ENCODE measurements around the gene TPR. TPM values are rescaled to one million over a fixed set of nuclear protein-coding genes. Genes with fewer than 3 reads are reported as not detected.

TPR gene
- total and polyA plus RNA-seq, 2 of the 8 experiments (the other 6 are each of a cell fraction or from before 2014, with no cell fraction given): 57.1 to 102 TPM

GRCh38 chr1:186283374-186283773, 91.7 kb downstream of the TPR start:
- Histone ChIP-seq H2AK5ac (ENCODE audit: low read depth, low read length) (no peak overlapping the region), H2BK15ac (ENCODE audit: low read length) (no peak overlapping the region), H3K27me3 (replicated peaks in 1 of 4; ENCODE audit: control insufficient read depth in 3 of 4, extremely low read depth in 1 of 4, insufficient read depth in 3 of 4, low read length in 3 of 4) (no peaks in the 10 kb centered on the region), H3K4ac (replicated peaks; ENCODE audit: insufficient read length, low read depth, low read length) (no peak overlapping the region), H3K4me3 (ENCODE audit: extremely low read depth in 1 of 4, insufficient read depth in 2 of 4, low read depth in 3 of 4, low read length in 4 of 4) (no peak overlapping the region), H4K91ac (replicated peaks; ENCODE audit: insufficient read length, low read length) (no peak overlapping the region), H3K18ac (ENCODE audit: extremely low read depth, low read length) (no peak overlapping the region), H4K5ac (ENCODE audit: insufficient read length, low read depth, low read length) (no peak overlapping the region), H3K56ac (replicated peaks; ENCODE audit: insufficient read length, low read depth, low read length) (no peak overlapping the region), H3K9me3 (ENCODE audit: insufficient read depth in 2 of 2, low read depth in 1 of 2, low read length in 1 of 2) (no peaks in the 10 kb centered on the region), H2AFZ (ENCODE audit: low read length) (no peak overlapping the region; the same call in 1 of the 2 replicates), H3K36me3 (ENCODE audit: control insufficient read depth in 2 of 4, insufficient read depth in 4 of 4, low read length in 3 of 4) (no peaks in the 10 kb centered on the region), H4K20me1 (replicated peaks in 1 of 2; ENCODE audit: control insufficient read depth in 1 of 2, insufficient read depth in 2 of 2, low read length in 2 of 2) (no peaks in the 10 kb centered on the region), H4K8ac (ENCODE audit: extremely low read depth, insufficient read depth, low read length) (no peak overlapping the region), H2BK20ac (ENCODE audit: low read length) (no peak overlapping the region), H2BK12ac (ENCODE audit: low read depth, low read length) (no peak overlapping the region), H3K14ac (ENCODE audit: insufficient read length) (no peak overlapping the region), H3K27ac (ENCODE audit: low read depth, low read length) (no peak overlapping the region), H3K4me1 (replicated peaks in 1 of 4; ENCODE audit: control insufficient read depth in 3 of 4, insufficient read depth in 4 of 4, low read length in 3 of 4) (no peaks in the 10 kb centered on the region), H3K79me2 (ENCODE audit: control insufficient read depth in 1 of 2, insufficient read depth in 2 of 2, low read length in 2 of 2) (no peaks in the 10 kb centered on the region), H2BK120ac (replicated peaks; ENCODE audit: low read depth, low read length) (no peak overlapping the region), H3K23me2 (ENCODE audit: low read depth, low read length) (no peaks in the 10 kb centered on the region), H3K9ac (replicated peaks in 1 of 4; ENCODE audit: extremely low read depth in 1 of 4, low read depth in 3 of 4, low read length in 3 of 4) (no peak overlapping the region), H3K4me2 (ENCODE audit: insufficient read depth in 1 of 2, low read depth in 2 of 2, low read length in 2 of 2) (no peak overlapping the region), H3K23ac (ENCODE audit: insufficient read length) (no peak overlapping the region), H3K79me1 (ENCODE audit: low read depth, low read length) (no peaks in the 10 kb centered on the region), H2BK5ac (ENCODE audit: low read depth, low read length) (no peak overlapping the region)
- POLR2A ChIA-PET (ENCODE audit: partially characterized antibody): no interaction called here
- DNase-seq (ENCODE audit: low read depth in 1 of 2, low spot score in 2 of 2) (no peak), FAIRE-seq (no peak)
- TF ChIP-seq RNF2 (IDR thresholded peaks at IDR 0.05; ENCODE audit: borderline replicate concordance, low read depth, low read length, missing control alignments, poor library complexity, severe bottlenecking) (no peak), KDM5A (IDR thresholded peaks at IDR 0.05; ENCODE audit: low read length) (no peak), FOSL1 (IDR thresholded peaks at IDR 0.05; ENCODE audit: insufficient read depth, low read depth, low read length) (no peak), CBX8 (IDR thresholded peaks at IDR 0.05; ENCODE audit: borderline replicate concordance, low read depth, low read length) (no peak), E2F6 (IDR thresholded peaks at IDR 0.05) (no peak), SRF (IDR thresholded peaks at IDR 0.05; ENCODE audit: low read depth, low read length) (no peak), KDM1A (IDR thresholded peaks at IDR 0.05; ENCODE audit: borderline replicate concordance, low read length) (no peak), USF2 (IDR thresholded peaks at IDR 0.05; ENCODE audit: low read length) (no peak), GTF2F1 (IDR thresholded peaks at IDR 0.05; ENCODE audit: borderline replicate concordance, low read depth, low read length) (no peak), MAX (IDR thresholded peaks at IDR 0.05) (no peak), RFX5 (IDR thresholded peaks at IDR 0.05; ENCODE audit: borderline replicate concordance, low read depth, low read length) (no peak)
- WGBS, 2 experiments (ENCODE audit: extremely low coverage in 1 of 2, insufficient coverage in 1 of 2, insufficient read length in 1 of 2, insufficient replicate concordance in 2 of 2, low coverage in 1 of 2, low lambda C conversion rate in 2 of 2, missing lambda C conversion rate in 1 of 2): 90% methylated on average over 3 of the region's 3 CpGs; no CpG with 5 or more reads in 1 of the 2 experiments
- CTCF ChIA-PET (ENCODE audit: partially characterized antibody): interaction anchor here (3.8 kb wide), 1 partner anchor 21 kb away, joined by 15 read pairs; no protein-coding TSS in a partner anchor
